Erythroblast (primary cell): ENCODE measurements around the gene FOXD1.

Experiments used
- GATA1 ChIP-seq: IDR thresholded peaks from 2 replicates; pipeline ENCODE4 v1.6.1; 2011; ENCODE audit warnings: low read depth, mild to moderate bottlenecking, control low read depth, low read length, moderate library complexity
- POLR2A ChIP-seq: IDR thresholded peaks from 2 replicates; pipeline ENCODE4 v1.6.1; 2011; ENCODE audit warnings: mild to moderate bottlenecking, low read length

- TF ChIP-seq POLR2A (no peak), GATA1 (no peak)
These were observed 35.1 kb upstream of the FOXD1 start for GRCh38 chr5:73483676-73484075.
